GM18502 (cell line): ENCODE data around the gene TSPEAR.

Experiments
- ATAC-seq: cut with Tn5 transposase; IDR thresholded peaks from one replicate; pipeline ENCODE4 v1.9.1; 2021; ENCODE audit warnings: mild to moderate bottlenecking; ENCODE audit not compliant: unreplicated experiment, poor library complexity

The TSPEAR gene

GRCh38 chr21:44462086-44462833 lies 249.1 kb downstream of the TSPEAR start:
- no peak for ATAC-seq

- ATAC-seq = no peak
Observed at GRCh38 chr21:44461464-44462001, 249.8 kb downstream of the TSPEAR start.

- no peak for ATAC-seq
Observed at GRCh38 chr21:44461005-44461404, 250.4 kb downstream of the TSPEAR start.

- ATAC-seq = no peak
Observed at GRCh38 chr21:44460441-44460755, 251.0 kb downstream of the TSPEAR start.

DNA sequence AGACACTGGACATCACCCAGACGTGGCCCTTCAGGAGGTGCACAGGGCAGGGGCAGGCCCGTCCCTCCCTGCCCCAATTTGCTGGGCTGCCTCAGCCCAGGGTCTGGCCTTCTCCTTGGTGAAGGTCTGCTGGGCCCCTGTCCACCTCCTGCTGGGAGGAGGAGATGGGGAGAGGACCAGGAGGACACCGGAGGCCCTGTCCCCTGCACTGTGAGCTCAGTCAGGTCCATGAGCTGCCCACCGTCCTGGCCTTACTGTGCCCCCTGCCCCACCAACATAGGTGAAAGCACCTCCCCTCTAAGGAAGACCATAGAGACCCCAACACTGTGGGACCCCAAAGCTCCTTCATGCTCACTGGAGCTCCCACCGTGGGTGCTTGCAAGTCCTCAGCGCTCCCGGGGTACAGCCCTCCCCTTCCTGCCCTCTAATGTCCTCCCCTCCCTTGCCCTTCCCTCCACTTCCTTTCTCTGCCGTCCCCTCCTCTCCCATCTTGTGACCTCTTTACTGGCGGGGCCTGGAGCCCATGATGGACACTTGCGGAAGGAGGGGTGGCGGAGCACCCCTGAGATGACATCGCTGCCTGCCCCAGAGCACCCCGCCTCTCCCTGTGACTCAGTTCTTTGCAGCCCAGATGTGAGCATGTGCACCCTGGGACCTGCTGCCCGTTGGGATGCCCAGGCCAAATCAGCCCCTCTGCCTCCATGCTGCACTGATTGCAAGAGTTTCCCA lies 251.5 kb downstream of the TSPEAR start:
- ATAC-seq = no peak

GRCh38 chr21:44458971-44459711 lies 252.2 kb downstream of the TSPEAR start:
- ATAC-seq = no peak

DNA sequence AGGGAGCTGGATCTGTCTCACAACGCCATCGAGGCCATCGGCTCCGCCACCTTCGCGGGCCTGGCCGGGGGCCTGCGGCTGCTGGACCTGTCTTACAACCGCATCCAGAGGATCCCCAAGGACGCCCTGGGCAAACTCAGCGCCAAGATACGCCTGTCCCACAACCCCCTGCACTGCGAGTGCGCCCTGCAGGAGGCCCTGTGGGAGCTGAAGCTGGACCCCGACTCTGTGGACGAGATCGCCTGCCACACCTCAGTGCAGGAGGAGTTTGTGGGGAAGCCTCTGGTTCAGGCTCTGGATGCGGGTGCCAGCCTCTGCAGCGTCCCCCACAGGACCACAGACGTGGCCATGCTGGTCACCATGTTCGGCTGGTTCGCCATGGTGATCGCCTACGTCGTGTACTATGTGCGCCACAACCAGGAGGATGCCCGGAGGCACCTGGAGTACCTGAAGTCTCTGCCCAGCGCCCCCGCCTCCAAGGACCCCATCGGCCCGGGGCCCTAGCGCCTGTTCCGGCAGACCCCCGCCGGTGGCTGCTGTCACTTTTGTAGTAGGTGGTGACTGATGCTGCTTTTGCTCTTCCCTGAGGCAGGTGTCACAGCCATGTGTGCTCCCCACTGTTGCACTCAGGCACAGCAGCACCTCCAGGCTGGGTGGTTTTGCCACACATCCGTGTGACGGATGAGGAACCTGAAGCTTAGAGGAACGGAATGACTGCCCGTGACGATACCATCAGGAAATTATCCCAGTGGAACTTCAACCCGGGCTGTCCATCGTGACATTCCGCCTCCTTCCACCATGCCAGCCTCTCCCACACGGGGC lies 254.2 kb downstream of the TSPEAR start:
- no peak for ATAC-seq

- peak; percentile 19 for ATAC-seq
Observed at GRCh38 chr21:44456214-44456914, 255.0 kb downstream of the TSPEAR start.

DNA sequence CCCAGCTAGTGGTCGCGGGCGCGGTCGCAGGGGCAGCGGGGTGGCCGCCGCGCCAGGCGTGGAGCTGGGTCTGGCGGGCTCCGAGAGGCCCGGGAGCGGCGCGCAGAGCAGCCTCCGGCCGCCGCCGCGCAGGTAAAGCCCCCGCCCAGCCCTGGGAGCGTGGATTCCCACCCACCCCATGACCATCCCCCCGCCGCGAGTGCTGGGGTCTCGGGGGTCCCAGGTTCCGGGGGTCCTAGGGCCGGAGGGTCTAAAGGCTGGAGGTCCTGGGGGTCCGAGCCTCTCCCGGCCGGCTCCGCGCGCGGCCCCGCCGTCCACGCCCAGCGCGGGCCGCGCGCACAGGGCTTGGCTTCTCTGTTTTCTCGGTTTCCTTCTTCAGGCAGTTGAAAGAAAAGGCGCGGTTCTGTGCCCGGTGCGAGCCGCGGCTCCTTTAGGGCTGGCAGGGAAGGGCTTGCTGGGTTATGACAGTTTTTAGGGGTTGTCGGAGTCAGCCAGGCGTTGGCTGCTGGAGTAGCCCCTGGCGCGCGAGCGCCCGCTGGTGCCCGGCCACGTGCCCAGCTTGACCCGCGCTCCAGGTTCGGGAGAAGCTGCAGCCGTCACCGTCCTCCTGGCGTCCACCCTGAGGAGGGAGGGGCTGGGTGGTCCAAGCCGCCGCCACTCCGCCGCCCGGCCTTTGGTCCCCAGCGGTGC lies 255.7 kb downstream of the TSPEAR start:
- peak; percentile 43 for ATAC-seq

- peak; percentile 61 for ATAC-seq
Observed at GRCh38 chr21:44454747-44455523, 256.4 kb downstream of the TSPEAR start, which contains the start of gene LRRC3. Gene LRRC3 (plus strand): TSS chr21:44455510. CDS start chr21:44456645, 1,135 bp downstream.

- ATAC-seq = no peak
Observed at GRCh38 chr21:44454058-44454457, 257.3 kb downstream of the TSPEAR start.

DNA sequence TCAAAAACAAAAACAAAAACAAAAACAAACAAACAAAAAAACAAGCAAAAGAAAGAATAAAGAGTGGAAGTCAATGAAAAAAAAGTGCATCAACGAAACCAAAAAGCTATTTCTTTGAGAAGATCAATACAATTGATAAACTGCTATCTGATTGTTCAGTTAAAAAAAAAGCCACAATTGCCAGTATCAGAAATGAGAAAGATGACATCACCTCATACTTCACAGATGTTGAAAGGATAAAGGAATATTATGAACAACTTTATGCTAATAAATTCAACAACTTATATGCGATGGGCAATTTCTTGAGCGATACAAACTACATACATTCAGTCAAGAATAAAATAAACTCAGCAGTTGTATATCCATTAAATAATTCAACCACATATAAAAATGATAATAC lies 258.3 kb downstream of the TSPEAR start:
- no peak for ATAC-seq

- no peak for ATAC-seq
Observed at GRCh38 chr21:44450999-44451398, 260.4 kb downstream of the TSPEAR start.

- no peak for ATAC-seq
Observed at GRCh38 chr21:44450402-44450801, 261.0 kb downstream of the TSPEAR start.

- ATAC-seq = no peak
Observed at GRCh38 chr21:44449473-44450363, 261.7 kb downstream of the TSPEAR start.

GRCh38 chr21:44448651-44449131 lies 262.7 kb downstream of the TSPEAR start:
- ATAC-seq = no peak
